Right cardiac atrium (tissue), 5 donors: ENCODE data around the gene NGF. TPM values are rescaled to one million over a fixed set of nuclear protein-coding genes. Genes with fewer than 3 reads are reported as not detected.
A peak's percentile ranks its signal among the peaks of the same experiment; 100 is the strongest.

Experiments
- ATAC-seq, 2 donors: fragments of 200-7000 bp; cut with Tn5 transposase; one replicate each; pipeline versions ENCODE4 v1.8.0 to v1.9.1; 2020; ENCODE audit warnings: moderate library complexity in 2 of 2, mild to moderate bottlenecking in 1 of 2
- DNase-seq, 3 donors: peaks; one replicate each; pipeline ENCODE4 v3.0.0-alpha.2; 2020
- H3K27ac ChIP-seq: one replicate; pipeline ENCODE4 v1.5.1; 2013; ENCODE audit warnings: mild to moderate bottlenecking, low read length, control low read depth, moderate library complexity
- H3K27me3 ChIP-seq: one replicate; pipeline ENCODE4 v1.6.1; 2013; ENCODE audit not compliant: control insufficient read depth, insufficient read depth
- H3K4me1 ChIP-seq: one replicate; pipeline ENCODE4 v1.6.1; 2013; ENCODE audit warnings: low read length; ENCODE audit not compliant: control insufficient read depth, insufficient read depth
- H3K4me3 ChIP-seq: one replicate; pipeline ENCODE4 v1.5.1; 2013; ENCODE audit warnings: low read length, control low read depth
- H3K9me3 ChIP-seq: one replicate; pipeline ENCODE4 v1.6.1; 2013; ENCODE audit warnings: low read length; ENCODE audit not compliant: control insufficient read depth
- WGBS: extraction: QIAGEN DNeasy Blood & Tissue Kit; methylation state at CpG from one replicate; pipeline ENCODE4 v1.1.7; 2013; 5-methylcytosine and 5-hydroxymethylcytosine counted together
- intact Hi-C, 4 donors: fragments of 100-400 bp; cut with DNase I; formaldehyde crosslinking; loops; one replicate each; pipeline versions ENCODE4 v1.11.0 to v1.14.0; 2022 to 2023
- polyA plus RNA-seq: library from polyadenylated mRNA; stranded (reverse); fragments of 200-250 nt; gene quantifications from one replicate; pipeline ENCODE4 v1.2.3, GENCODE V29; 2013
- total RNA-seq, 4 donors: library from RNA; stranded (reverse); fragmentation: NEBNext Ultra II Directional; extraction: Animal tissue kit (Norgen Biotek cat#: 25700); gene quantifications; one replicate each; pipeline ENCODE4 v1.2.1, GENCODE V29; 2021
- donor health status: healthy with polysubstance abuse.
- donor health status: DM: no; HTN: yes; CAD: no.
- donor health status: DM: no; HTN: no; CAD: no.
- donor health status: DM: no; HTN: yes; CAD: no; lungs with severe emphysema.
- donor health status: DM: yes; HTN: yes; CAD: no.

NGF gene
- total and polyA plus RNA-seq, 5 donors, result 3.3 to 17.4 (median 5.7) TPM

DNA sequence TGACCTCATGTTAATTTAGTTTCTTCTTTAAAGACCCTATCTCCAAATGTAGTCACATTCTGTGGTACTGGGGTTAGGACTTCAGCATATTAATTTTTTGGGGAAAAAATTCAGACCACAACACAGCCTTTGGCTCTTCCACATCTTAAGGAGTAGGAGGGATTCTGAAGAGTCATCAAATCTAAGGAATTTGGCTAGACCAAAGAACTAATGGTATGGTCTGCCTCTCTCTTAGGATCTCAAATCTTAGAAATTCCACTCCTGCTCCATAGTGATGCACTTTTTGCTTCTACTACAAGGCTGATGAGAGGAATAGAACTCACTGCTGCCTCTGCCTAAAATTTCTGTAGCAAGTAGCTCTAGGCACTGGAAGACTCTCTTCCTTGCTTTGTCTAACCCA, 80.5 kb downstream of the NGF start:
- no peaks in the 10 kb centered on the region for H3K9me3 ChIP-seq
- no peaks in the 10 kb centered on the region for H3K4me1 ChIP-seq
- ATAC-seq, result no peak
- no peak overlapping the region for H3K27ac ChIP-seq
- no peaks in the 10 kb centered on the region for H3K27me3 ChIP-seq
- intact Hi-C loops, result no loop called here
- H3K4me3 ChIP-seq, result no peak overlapping the region
- no peak for DNase-seq

DNA sequence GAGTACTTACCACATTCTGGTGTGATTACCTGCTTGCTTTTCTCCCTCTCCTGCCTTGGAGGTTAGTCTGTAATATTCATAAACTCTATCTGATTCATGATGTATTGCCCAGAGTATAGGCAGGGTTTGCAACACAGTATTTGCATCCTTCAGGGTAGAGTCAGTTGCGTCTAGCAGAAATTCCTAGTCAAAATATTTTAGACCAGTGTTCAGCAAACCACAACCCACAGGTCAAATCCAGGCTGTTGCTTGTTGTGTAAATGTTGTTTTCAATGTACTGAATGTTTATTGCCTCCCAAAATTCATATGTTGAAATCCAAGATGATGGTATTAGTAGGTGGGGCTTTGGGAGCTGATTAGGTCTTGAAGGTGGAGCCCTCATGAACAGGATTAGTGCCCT, 82.9 kb downstream of the NGF start:
- Histone ChIP-seq H3K9me3 (no peaks in the 10 kb centered on the region), H3K4me3 (no peak overlapping the region), H3K27ac (no peak overlapping the region), H3K27me3 (no peaks in the 10 kb centered on the region), H3K4me1 (no peaks in the 10 kb centered on the region)
- intact Hi-C loops, result no loop called here
- DNase-seq, result no peak
- ATAC-seq, result no peak
- 100% methylated on average over 1 of the region's 1 CpG for WGBS

DNA sequence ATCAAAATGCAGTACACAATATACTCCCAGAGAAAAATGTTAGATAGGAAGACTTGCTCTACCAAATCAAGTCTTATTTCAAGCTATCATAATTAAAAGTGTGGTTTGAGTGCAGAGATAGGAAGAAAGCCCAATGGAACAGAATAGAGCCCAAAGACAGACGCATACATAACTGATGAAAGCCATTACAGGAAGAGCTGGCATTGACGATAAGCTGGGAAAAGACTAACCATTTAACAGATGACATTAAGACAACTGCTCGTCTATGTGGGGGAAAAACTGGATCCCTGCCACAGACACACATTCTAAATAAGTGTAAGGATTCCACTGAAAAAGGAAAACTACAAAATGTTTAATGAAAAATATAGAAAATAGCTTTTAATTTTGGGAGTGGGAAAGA, 85.5 kb downstream of the NGF start:
- Histone ChIP-seq H3K27ac (no peak overlapping the region), H3K9me3 (no peaks in the 10 kb centered on the region), H3K4me3 (no peak overlapping the region), H3K4me1 (no peaks in the 10 kb centered on the region), H3K27me3 (no peaks in the 10 kb centered on the region)
- DNase-seq (no peak), ATAC-seq (no peak)
- intact Hi-C loops, result no loop called here
- WGBS, result 20% methylated on average over 3 of the region's 3 CpGs

DNA sequence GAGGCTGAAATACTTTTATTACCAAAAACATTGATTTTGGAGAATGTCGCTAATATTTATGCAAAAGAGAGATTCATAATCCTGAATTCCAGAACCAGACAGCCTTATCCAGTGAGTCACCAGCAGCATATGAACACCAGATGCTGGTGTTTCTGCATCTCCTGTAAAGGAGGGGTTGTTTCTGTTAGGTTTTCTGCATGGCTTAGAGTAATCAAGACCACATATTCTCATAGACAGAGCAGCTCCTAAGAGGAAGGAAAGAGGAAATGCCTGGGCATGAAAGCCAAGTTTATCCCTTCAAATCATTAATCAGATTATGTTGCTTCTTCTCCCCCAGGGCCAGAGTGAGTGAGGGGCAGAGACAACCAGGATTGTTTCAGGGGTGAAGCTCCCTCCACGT, 86.2 kb downstream of the NGF start:
- 37% methylated on average over 2 of the region's 2 CpGs for WGBS
- intact Hi-C loops, result no loop called here
- DNase-seq (no peak), ATAC-seq (peak; percentile 77 to 84)
- Histone ChIP-seq H3K4me1 (no peaks in the 10 kb centered on the region), H3K27ac (no peak overlapping the region), H3K4me3 (no peak overlapping the region), H3K27me3 (no peaks in the 10 kb centered on the region), H3K9me3 (no peaks in the 10 kb centered on the region)

DNA sequence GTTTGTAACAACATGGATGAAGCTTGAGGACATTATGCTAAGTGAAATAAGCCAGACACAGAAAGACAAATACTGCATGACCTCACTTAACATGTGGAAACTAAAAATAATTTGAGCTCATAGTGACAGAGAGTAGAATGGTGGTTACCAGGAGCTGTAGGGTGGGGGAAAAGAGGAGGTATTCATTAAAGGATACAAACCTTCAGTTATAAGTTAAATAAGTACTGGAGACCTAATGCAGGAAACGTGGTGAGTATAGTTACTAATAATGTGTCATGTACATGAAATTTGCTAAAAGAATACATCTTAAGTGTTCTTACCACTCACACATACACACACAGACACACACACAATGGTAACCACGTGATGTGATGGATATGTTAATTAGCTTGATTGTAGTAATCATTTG, 86.7 kb downstream of the NGF start:
- DNase-seq (no peak), ATAC-seq (peak; percentile 52 to 74)

DNA sequence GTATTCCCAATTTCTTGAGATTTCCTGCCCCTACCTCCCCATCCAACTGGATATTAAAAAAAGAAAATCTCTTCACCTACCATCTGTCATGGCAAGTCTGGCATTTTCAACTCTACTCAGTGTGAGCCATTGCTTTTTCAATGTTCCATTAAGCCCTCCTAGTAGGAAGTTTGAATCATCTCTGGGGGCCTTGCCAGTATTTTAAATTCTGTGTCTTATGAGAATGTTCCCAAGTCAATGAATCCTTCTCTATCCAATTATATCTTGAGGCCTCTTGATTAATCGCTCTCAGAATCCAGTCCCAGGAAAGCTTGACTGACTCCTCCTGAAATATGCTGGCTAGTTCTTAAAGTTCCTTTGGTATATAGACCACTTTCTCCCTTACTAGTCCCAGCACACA, 91.5 kb downstream of the NGF start:
- Histone ChIP-seq H3K27ac (no peak overlapping the region), H3K27me3 (no peaks in the 10 kb centered on the region), H3K4me1 (no peaks in the 10 kb centered on the region), H3K4me3 (no peak overlapping the region), H3K9me3 (no peaks in the 10 kb centered on the region)
- ATAC-seq (no peak), DNase-seq (no peak)
- intact Hi-C loops, result no loop called here
- 87% methylated on average over 1 of the region's 1 CpG for WGBS

More for the DNA sequence above, 86.7 kb downstream of the NGF start:
- Histone ChIP-seq H3K4me1 (no peaks in the 10 kb centered on the region), H3K4me3 (no peak overlapping the region), H3K27me3 (no peaks in the 10 kb centered on the region), H3K9me3 (no peaks in the 10 kb centered on the region), H3K27ac (no peak overlapping the region)
- intact Hi-C loops, result no loop called here
- 40% methylated on average over 2 of the region's 2 CpGs for WGBS

DNA sequence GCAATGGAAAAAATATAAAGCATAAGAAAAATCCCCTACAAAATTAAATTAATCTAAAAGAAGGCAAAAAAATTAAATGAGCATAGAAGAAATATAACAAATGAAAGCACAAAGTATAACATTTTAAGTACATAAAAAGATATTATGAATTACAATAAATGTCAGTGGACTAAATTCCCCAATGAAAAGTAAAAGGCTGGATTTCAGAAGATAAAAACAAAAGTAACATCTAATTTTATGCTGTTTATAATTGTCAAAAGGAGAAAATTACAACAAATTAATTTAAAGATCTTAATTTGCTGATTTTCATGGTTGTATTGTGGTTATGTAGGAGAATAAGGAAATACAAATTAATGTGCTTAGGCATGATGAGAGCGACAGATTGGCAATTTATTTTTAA, 92.8 kb downstream of the NGF start:
- Histone ChIP-seq H3K4me1 (no peaks in the 10 kb centered on the region), H3K27ac (no peak overlapping the region), H3K9me3 (no peaks in the 10 kb centered on the region), H3K4me3 (no peak overlapping the region), H3K27me3 (no peaks in the 10 kb centered on the region)
- intact Hi-C loops, result no loop called here
- ATAC-seq (no peak), DNase-seq (no peak)
- 93% methylated on average over 1 of the region's 1 CpG for WGBS

DNA sequence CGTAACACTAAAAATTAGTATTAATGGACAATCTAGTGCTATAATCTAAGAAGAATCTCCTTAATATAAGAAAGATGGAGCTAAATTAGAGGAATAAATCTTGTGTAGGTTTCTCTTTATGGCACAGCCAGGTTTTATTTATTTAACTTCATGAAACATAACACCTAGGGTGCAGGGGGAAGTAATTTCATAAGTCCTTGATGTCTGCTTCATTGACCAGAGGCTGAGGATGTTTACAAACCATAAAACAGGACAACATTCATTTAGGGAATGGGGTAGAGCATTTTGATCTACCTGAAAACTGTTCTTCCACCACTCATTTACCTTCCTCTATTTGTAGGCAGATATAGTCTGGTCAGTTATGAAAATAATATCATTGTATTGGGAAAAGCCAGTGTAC, 95.5 kb downstream of the NGF start:
- no peak overlapping the region for H3K27ac ChIP-seq
- no peaks in the 10 kb centered on the region for H3K27me3 ChIP-seq
- no peak for ATAC-seq
- intact Hi-C loops, result no loop called here
- DNase-seq, result no peak
- no peak overlapping the region for H3K4me3 ChIP-seq
- WGBS, result 95% methylated on average over 1 of the region's 1 CpG
- H3K9me3 ChIP-seq, result no peaks in the 10 kb centered on the region
- peaks cover 1% of the 10 kb centered on the region for H3K4me1 ChIP-seq

DNA sequence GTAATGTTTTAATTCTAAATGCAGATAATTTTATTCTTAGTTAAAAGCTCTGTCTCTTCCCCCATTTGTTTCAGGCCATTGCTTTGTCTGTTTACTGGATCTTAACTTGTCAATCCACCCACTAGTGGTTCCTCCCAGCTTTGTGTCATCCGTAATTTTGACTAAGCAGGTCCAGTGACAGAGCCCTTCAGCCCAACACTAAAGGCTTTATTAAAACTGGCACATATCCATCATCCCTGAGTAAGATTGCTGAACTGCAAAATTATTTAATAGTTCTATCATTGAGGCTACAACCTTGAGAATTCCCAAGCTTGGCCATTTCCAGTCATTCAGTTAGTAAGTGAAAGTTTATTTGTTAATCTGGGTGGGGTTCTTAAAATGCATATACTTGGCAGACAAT, 96.7 kb downstream of the NGF start:
- Histone ChIP-seq H3K4me1 (peaks cover 1% of the 10 kb centered on the region), H3K27ac (no peak overlapping the region), H3K4me3 (no peak overlapping the region), H3K27me3 (no peaks in the 10 kb centered on the region), H3K9me3 (no peaks in the 10 kb centered on the region)
- ATAC-seq (no peak), DNase-seq (no peak)
- 75% methylated on average over 1 of the region's 1 CpG for WGBS
- intact Hi-C loops, result no loop called here

DNA sequence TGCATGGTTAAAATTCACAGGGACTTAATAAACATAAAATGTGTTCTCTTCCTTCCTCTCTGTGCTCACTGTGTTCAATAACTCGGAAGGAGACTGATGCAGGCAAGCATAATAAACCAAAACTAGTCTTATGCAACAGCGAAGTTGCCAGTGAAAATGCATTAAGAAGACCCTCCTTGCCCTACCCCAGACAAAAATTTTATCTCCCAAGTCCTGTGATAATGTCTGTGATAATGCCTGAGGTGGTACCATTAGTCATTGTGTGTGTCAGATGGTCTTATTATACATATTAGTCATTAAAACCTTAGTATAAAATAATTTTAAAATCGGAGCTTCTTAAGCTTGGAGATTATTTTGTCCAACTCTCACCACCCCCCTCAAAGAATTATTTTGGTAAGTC, 97.8 kb downstream of the NGF start:
- H3K27ac ChIP-seq, result no peak overlapping the region
- no peak for DNase-seq
- H3K4me1 ChIP-seq, result peaks cover 1% of the 10 kb centered on the region
- intact Hi-C loops, result no loop called here
- no peak overlapping the region for H3K4me3 ChIP-seq
- H3K9me3 ChIP-seq, result no peaks in the 10 kb centered on the region
- 73% methylated on average over 3 of the region's 3 CpGs for WGBS
- H3K27me3 ChIP-seq, result no peaks in the 10 kb centered on the region
- no peak for ATAC-seq

DNA sequence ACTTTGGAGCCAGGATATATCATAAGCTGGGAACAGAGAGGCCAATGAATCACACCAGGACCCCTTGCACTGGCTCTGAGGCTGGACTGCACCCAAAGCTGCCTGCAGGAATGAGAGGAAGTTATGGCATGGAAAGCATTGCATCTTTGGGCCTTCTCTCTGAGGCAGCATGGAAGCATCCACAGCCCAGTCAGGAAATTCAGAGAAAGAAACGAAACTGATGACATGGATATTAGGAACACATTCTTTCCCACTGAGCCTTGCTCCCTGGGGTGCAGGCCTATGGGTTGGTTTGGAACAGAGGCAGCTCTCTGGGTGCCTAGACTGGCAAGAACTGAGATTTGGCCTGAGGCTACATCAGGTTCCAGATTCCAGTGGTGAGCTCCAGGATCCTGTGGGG, 98.6 kb downstream of the NGF start:
- DNase-seq (no peak), ATAC-seq (no peak)
- Histone ChIP-seq H3K9me3 (no peaks in the 10 kb centered on the region), H3K4me3 (no peak overlapping the region), H3K27ac (no peak overlapping the region), H3K4me1 (peaks cover 1% of the 10 kb centered on the region), H3K27me3 (no peaks in the 10 kb centered on the region)
- WGBS, result 81% methylated on average over 1 of the region's 1 CpG
- intact Hi-C loops, result no loop called here

DNA sequence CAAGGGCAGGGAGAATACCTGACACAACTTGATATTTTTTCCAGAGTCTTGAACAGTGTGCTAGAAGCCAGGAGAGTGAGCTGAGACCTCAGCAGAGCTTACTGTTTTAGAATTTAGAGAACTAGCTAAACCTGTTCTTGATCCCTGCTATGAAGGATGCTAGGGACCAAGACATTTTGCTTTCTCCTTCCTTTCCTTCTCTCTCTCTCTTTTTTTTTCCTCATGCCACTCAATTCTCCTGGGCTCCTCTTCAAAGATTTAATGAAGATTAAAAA, 99.0 kb downstream of the NGF start:
- Histone ChIP-seq H3K9me3 (no peaks in the 10 kb centered on the region), H3K27ac (no peak overlapping the region), H3K4me1 (peaks cover 1% of the 10 kb centered on the region), H3K4me3 (no peak overlapping the region), H3K27me3 (no peaks in the 10 kb centered on the region)
- intact Hi-C loops, result no loop called here
- ATAC-seq (no peak), DNase-seq (no peak)
